Stimulated activated CD4-positive, alpha-beta T cell treated with anti-CD3 and anti-CD28 coated beads, Interleukin-2, amount 100 ng/mL, for 48 hours (primary cell): ENCODE measurements around the gene ITPR1.

Experiments
- DNase-seq, 2 donors: peaks; one replicate each; pipeline ENCODE4 v3.0.0-alpha.2; 2020

ITPR1 gene

GRCh38 chr3:4655145-4656045 is 162.2 kb downstream of the ITPR1 start:
- DNase-seq: no peak

GRCh38 chr3:4656059-4656458 is 162.9 kb downstream of the ITPR1 start:
- DNase-seq: no peak

GRCh38 chr3:4656626-4657328 is 163.6 kb downstream of the ITPR1 start:
- DNase-seq: no peak

DNA sequence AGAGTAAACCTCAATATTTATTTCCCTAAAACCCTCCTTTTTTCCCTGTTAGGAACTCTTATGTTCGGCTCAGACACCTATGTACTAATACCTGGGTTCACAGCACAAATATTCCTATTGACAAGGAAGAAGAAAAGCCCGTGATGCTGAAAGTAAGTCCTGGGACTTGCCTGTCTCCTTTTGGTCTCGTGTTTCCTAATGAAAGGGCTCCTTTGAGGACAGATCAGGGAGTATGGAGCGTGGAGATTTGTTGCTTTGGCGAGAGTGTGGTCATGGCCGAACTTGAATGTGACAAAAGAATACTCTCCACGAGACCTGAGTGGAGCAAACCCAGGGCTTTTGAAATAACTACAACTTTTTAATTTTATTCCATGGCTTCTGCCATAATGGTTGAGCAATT is 167.8 kb downstream of the ITPR1 start:
- no peak for DNase-seq

GRCh38 chr3:4664412-4664811 is 171.3 kb downstream of the ITPR1 start:
- no peak for DNase-seq

DNA sequence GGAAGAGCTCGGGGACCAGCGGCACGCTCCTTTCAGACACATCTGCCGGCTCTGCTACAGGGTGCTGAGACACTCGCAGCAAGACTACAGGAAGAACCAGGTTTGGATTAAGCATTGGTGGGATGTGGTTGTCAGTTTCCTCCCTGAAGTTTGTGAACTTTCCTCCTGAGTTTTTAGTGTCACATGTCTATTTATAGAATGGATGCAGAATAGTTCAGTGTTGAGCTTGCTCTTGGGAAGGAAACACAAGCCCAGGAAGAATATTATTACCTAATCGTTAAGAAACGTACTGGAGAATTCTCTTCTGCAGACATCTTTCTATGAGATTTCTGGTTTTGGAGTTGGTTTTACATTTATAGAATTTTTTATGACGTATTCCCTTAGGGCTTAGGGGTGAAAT is 172.0 kb downstream of the ITPR1 start:
- no peak for DNase-seq

GRCh38 chr3:4666071-4666470 is 172.9 kb downstream of the ITPR1 start:
- no peak for DNase-seq

DNA sequence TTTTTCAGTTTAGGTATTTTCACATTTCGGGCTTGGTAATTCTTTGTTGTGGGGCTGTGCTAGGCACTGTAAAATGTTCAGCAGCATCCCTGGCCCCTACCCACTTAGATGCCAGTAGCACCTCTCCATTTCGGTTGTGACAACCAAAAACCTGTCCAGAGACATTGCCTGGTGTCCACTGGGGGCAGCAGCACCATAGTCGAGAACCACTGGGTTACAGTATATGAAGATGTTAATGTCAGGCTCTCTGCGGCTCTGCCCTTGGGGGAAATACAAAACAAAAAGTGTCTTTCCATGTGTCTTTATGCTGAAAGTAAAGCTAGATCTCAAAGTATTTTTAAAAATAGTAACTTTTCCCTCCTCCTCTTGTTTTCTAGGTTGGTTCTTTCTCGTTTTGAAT is 177.2 kb downstream of the ITPR1 start:
- no peak for DNase-seq

GRCh38 chr3:4672725-4673275 is 179.7 kb downstream of the ITPR1 start:
- DNase-seq: no peak

DNA sequence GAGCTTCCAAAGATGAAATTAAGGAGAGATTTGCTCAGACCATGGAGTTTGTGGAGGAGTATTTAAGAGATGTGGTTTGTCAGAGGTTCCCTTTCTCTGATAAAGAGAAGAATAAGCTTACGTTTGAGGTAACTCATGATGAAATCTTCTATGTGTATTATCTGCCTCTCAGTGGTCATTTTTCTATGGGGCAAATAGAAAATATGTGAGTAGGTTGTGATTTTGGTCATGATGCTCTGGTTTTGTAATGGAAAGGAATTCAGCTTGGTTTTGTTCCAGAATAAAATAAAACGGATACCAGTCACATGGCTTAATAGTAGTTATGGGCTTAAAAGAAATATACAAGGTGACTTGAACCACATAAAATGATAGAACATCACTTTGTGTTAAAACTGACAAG is 181.1 kb downstream of the ITPR1 start:
- no peak for DNase-seq

DNA sequence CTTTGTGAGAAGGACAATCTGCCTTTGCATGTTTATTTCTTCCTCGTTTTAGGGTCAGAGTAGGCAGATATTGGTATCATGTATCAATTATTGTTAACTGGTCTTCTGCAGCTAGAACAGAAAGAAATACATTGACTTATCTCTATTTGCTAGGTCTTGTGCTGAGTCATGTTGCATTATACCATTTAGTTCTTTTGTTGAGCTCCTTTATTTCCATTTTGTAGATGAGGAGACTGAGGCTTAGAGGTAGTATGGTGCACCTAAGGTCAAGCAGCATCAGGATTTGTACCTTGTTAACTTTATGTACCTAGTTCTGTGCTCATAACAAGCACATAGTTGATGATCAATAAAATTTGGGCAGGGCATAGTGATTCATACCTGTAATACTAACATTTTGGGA is 182.6 kb downstream of the ITPR1 start:
- DNase-seq: no peak

DNA sequence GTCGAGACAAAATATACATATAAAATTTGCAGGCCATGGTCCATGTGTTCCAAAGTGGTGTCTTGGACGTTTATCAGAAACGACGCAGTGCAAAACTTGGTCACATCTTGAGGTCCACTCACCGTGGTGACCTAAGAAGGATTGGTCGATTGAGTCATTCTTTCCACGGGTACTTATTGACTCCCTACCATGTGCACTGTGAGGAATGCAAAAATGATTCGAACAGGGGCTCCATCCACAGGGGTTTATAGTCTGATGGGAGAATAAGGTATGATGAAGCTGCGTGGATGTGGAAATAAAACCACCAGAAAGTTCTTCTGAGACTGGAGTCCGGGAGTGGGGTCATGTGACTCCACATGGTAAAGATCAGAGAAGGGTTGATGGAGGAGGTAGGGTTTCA is 185.2 kb downstream of the ITPR1 start:
- DNase-seq: no peak

DNA sequence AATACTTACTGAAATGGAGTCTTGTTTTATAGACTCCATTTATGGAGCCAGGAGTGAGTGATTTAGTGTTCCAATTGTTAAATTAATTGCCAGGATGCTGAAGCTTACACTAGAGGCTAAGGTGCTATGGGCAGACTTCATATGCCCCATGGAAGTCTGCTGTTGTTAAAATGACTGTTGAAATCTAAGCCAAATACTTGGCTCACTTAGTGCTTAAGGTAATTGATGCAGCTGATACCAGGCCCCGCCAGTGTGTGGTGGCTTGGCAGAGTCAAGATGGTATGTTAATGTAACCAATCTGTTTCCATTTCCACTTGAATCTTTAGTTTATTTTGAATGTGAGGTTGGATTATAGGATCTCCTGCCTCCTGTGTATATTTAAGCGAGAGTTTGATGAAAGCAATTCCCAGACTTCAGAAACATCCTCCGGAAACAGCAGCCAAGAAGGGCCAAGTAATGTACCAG is 187.1 kb downstream of the ITPR1 start:
- DNase-seq: no peak

- no peak for DNase-seq
These were observed 187.7 kb downstream of the ITPR1 start for GRCh38 chr3:4680871-4681300.

GRCh38 chr3:4681301-4681700 is 188.2 kb downstream of the ITPR1 start:
- DNase-seq: no peak

DNA sequence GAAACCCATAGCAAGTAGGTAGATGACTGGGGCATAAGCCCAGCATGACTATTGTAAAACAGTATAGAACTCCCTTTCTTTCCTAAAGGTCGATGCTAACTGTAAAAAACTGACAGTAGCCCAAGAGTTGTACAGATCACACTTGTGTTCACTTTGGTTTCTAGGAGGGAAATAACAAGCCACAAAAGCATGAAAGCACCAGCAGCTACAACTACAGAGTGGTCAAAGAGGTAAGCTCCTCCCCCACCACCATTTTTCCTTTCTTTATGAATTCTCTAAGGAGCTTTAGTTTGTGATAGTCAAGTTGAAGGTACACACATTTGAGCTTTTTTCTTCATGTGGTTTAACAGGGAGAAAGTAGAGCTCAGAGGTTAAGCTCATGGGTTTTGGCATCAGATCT is 191.0 kb downstream of the ITPR1 start:
- no peak for DNase-seq

- no peak for DNase-seq
These were observed 191.8 kb downstream of the ITPR1 start for GRCh38 chr3:4684976-4685375.

DNA sequence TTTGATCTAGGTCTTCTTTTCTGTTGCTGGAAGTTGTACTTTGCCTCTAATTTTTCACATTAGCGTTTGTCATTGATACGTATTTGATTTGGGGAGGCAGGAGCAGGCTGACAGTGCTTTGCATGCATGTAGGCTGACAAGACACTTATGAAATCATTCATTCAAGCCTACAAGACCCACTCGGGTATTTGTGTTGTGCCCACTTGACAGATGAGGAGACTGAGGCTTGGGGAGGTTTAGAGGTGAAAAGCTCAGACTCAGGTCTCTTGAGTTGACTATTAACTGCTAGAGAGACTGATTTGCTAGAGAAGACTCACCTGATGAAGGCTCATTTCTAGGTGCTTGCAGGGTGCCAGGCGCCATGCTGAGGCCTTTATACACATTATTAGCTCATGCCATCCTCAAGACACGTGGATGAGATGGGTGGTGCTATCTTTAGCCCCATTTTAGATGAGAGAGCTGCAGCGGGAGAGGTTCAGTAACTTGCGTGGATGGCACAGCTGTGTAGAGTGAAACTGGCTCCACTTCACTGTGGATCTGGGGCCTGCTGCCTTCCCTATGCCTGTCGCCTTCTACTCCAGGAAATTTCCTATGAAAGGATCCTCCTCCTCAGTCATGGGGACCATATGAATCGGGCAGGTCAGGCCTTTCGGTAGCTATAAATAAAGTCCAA is 192.7 kb downstream of the ITPR1 start:
- DNase-seq: no peak

GRCh38 chr3:4686619-4687018 is 193.5 kb downstream of the ITPR1 start:
- DNase-seq: no peak

DNA sequence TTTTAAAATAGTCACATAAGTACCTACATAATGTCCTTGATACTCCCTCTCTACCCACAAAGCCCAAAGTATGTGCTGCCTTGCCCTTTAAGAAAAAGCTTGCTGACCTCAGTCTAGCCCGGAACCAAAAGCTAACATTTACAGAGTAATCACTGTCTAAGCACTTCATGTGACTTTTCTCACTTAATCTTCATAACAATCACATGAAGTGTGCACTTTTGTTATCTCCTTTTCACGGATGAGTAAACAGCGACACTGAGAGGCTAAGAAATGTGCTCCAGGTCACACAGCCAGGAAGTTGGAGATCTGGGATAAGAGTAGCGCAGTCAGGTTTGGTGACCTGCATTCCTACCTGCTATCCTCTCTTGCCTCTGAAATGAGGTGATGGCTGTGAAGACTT is 194.0 kb downstream of the ITPR1 start:
- no peak for DNase-seq

DNA sequence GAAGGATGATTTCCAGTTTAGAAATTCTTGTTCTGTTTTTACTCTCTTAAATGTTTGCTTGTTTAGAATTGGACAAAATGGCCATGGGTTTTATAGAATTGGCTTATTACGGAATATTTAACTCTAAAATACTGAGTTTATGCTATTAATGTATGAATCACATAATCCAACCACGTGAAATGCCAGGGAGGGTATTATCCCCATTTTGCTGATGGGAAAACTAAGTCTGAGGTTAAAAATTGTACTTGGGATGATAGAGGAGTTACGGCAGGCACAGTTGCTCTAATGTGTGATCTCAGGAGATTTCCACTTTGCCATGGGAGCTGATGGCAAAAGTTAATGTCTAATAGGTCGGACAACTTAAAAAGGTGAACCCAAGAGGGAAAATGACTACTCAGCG is 194.4 kb downstream of the ITPR1 start:
- no peak for DNase-seq

GRCh38 chr3:4688411-4688810 is 195.3 kb downstream of the ITPR1 start:
- DNase-seq: no peak

- DNase-seq: no peak
These were observed 195.9 kb downstream of the ITPR1 start for GRCh38 chr3:4689021-4689420.
